HepG2 (cell line): ENCODE measurements around the gene ANKZF1. TPM values are rescaled to one million over a fixed set of nuclear protein-coding genes. Genes with fewer than 3 reads are reported as not detected.

ENCODE experiments used
- CHD2 ChIP-seq: IDR thresholded peaks from 2 replicates; pipeline ENCODE4 v1.6.1; 2011; ENCODE audit warnings: low read depth, low read length, improper control_type of control experiment
- EP300 ChIP-seq, 3 experiments: sonication (generic) in 1 of 3; formaldehyde crosslinking in 1 of 3; IDR thresholded peaks; 2 replicates each; pipeline versions ENCODE4 v1.5.1 to v1.6.1; 2011 to 2020; ENCODE audit warnings: low read depth in 2 of 3, low read length in 2 of 3, borderline replicate concordance in 1 of 3, improper control_type of control experiment in 1 of 3, mild to moderate bottlenecking in 1 of 3, missing genetic modification reagents in 1 of 3, moderate library complexity in 1 of 3
- NCOA1 ChIP-seq: sonication (generic); formaldehyde crosslinking; IDR thresholded peaks from 2 replicates; pipeline ENCODE4 v1.9.0; 2021; ENCODE audit warnings: missing genetic modification reagents
- NCOR1 ChIP-seq: fragments of 200-600 bp; sonication (generic); IDR thresholded peaks from 2 replicates; pipeline ENCODE4 v1.7.0; 2017; ENCODE audit warnings: antibody characterized with exemption, low read length, borderline replicate concordance
- NR2F2 ChIP-seq: IDR thresholded peaks from 2 replicates; pipeline ENCODE4 v1.6.1; 2012; ENCODE audit warnings: low read depth, inconsistent platforms, borderline replicate concordance
- PATZ1 ChIP-seq: sonication (generic); formaldehyde crosslinking; IDR thresholded peaks from 2 replicates; pipeline ENCODE4 v1.4.0; 2020; ENCODE audit warnings: missing genetic modification reagents
- PBX3 ChIP-seq: sonication (generic); formaldehyde crosslinking; IDR thresholded peaks from 2 replicates; pipeline ENCODE4 v1.8.1; 2023; ENCODE audit warnings: missing genetic modification reagents, inconsistent platforms, borderline replicate concordance
- YY1 ChIP-seq: IDR thresholded peaks from 2 replicates; pipeline ENCODE4 v1.6.1; 2011; ENCODE audit warnings: low read length, low read depth, moderate library complexity, mild to moderate bottlenecking; ENCODE audit not compliant: insufficient read depth, insufficient replicate concordance
- ZBTB7B ChIP-seq: sonication (generic); formaldehyde crosslinking; IDR thresholded peaks from 2 replicates; pipeline ENCODE4 v1.4.0; 2020; ENCODE audit warnings: missing genetic modification reagents
- ZMYM2 ChIP-seq: sonication (generic); formaldehyde crosslinking; IDR thresholded peaks from 2 replicates; pipeline ENCODE4 v1.8.0; 2022; ENCODE audit warnings: mild to moderate bottlenecking, missing genetic modification reagents
- ZNF232 ChIP-seq: sonication (generic); formaldehyde crosslinking; IDR thresholded peaks from 2 replicates; pipeline ENCODE4 v1.4.0; 2020; ENCODE audit warnings: missing genetic modification reagents, borderline replicate concordance
- ZNF234 ChIP-seq: sonication (generic); formaldehyde crosslinking; conservative IDR thresholded peaks from 2 replicates; pipeline ENCODE4 v1.5.1; 2020; ENCODE audit warnings: mild to moderate bottlenecking, missing genetic modification reagents
- ZNF276 ChIP-seq: sonication (generic); formaldehyde crosslinking; IDR thresholded peaks from 2 replicates; pipeline ENCODE4 v1.4.0; 2020; ENCODE audit warnings: mild to moderate bottlenecking, low read depth, missing genetic modification reagents
- ZNF660 ChIP-seq: sonication (generic); formaldehyde crosslinking; IDR thresholded peaks from 2 replicates; pipeline ENCODE4 v1.5.1; 2020; ENCODE audit warnings: mild to moderate bottlenecking, low read depth, missing genetic modification reagents, borderline replicate concordance
- ZNF724P ChIP-seq: sonication (generic); formaldehyde crosslinking; IDR thresholded peaks from 2 replicates; pipeline ENCODE4 v1.8.0; 2022; ENCODE audit warnings: missing genetic modification reagents, borderline replicate concordance
- ZNF773 ChIP-seq: sonication (generic); formaldehyde crosslinking; IDR thresholded peaks from 2 replicates; pipeline ENCODE4 v1.4.0; 2020; ENCODE audit warnings: missing genetic modification reagents, borderline replicate concordance
- ZNF782 ChIP-seq: sonication (generic); formaldehyde crosslinking; IDR thresholded peaks from 2 replicates; pipeline ENCODE4 v1.4.0; 2020; ENCODE audit warnings: missing genetic modification reagents, mild to moderate bottlenecking, borderline replicate concordance
- ZNF891 ChIP-seq: sonication (generic); formaldehyde crosslinking; IDR thresholded peaks from 2 replicates; pipeline ENCODE4 v1.5.0; 2020; ENCODE audit warnings: mild to moderate bottlenecking, missing genetic modification reagents
- ZSCAN22 ChIP-seq: sonication (generic); formaldehyde crosslinking; IDR thresholded peaks from 2 replicates; pipeline ENCODE4 v1.4.0; 2020; ENCODE audit warnings: mild to moderate bottlenecking, missing genetic modification reagents
- ZUFSP ChIP-seq: sonication (generic); formaldehyde crosslinking; IDR thresholded peaks from 2 replicates; pipeline ENCODE4 v1.9.0; 2021; ENCODE audit warnings: missing genetic modification reagents, mild to moderate bottlenecking, borderline replicate concordance
- polyA plus RNA-seq, 8 experiments: library from polyadenylated mRNA; depleted of rRNA in 3 of 8; stranded (reverse) in 7 of 8; unstranded in 1 of 8; fragments of >200 nt; fragmentation: Illumina TruSeq in 4 of 8; extraction: Trizol in 4 of 8; gene quantifications; 2 replicates each; pipeline versions ENCODE4 v1.2.1 to v1.2.3, GENCODE V29; 2011 to 2016; ENCODE audit warnings: low read depth in 4 of 8, missing spikeins in 1 of 8, mixed read lengths in 1 of 8; ENCODE audit not compliant: insufficient read depth in 1 of 8
- total RNA-seq, 5 experiments: library from RNA; depleted of rRNA; stranded (reverse); fragments of >200 nt; fragmentation: Illumina TruSeq; extraction: Trizol; gene quantifications; 2 replicates each; pipeline ENCODE4 v1.2.3, GENCODE V29; 2016; ENCODE audit warnings: low read depth in 1 of 5

ANKZF1 gene
- total and polyA plus RNA-seq, 2 of the 13 experiments (the other 11 are each of a cell fraction or from before 2014, with no cell fraction given): 25.3 to 128 TPM

GRCh38 chr2:219218732-219219701 lies 10.6 kb upstream of the ANKZF1 start, which contains the start of gene ABCB6 (continued):
- no peak for TF ChIP-seq ZUFSP (CRISPR knock-in tag)
- TF ChIP-seq ZNF234 (CRISPR knock-in tag): no peak
- TF ChIP-seq YY1: peak; percentile 65
- no peak; a peak in 1 of 4 replicates for TF ChIP-seq EP300 (IDR thresholded peaks at IDR 0.05; ENCODE audit: low read depth in 2 of 2, low read length in 2 of 2)
- TF ChIP-seq EP300 (CRISPR knock-in tag; IDR thresholded peaks at IDR 0.05; ENCODE audit: borderline replicate concordance): peak; percentile 32; the same call in 1 of the 2 replicates
- no peak; the same call in 1 of the 2 replicates for TF ChIP-seq NR2F2
- TF ChIP-seq PATZ1: peak; percentile 92
- TF ChIP-seq ZNF782 (CRISPR knock-in tag): peak; percentile 69
- peak; percentile 69; the same call in 1 of the 2 replicates for TF ChIP-seq ZNF773
- no peak for TF ChIP-seq ZNF660 (CRISPR knock-in tag)
- peak; percentile 81; the same call in 1 of the 2 replicates for TF ChIP-seq ZNF276
- no peak; the same call in 1 of the 2 replicates for TF ChIP-seq ZSCAN22
- no peak for TF ChIP-seq CHD2
- TF ChIP-seq ZNF232 (CRISPR knock-in tag): peak; percentile 70; the same call in 1 of the 2 replicates
- TF ChIP-seq PBX3 (CRISPR knock-in tag): no peak; the same call in 1 of the 2 replicates
- TF ChIP-seq ZNF891 (CRISPR knock-in tag): peak; percentile 87; the same call in 1 of the 2 replicates
- TF ChIP-seq NCOR1: peak; percentile 41; the same call in 1 of the 2 replicates
- TF ChIP-seq NCOA1 (CRISPR knock-in tag): peak; percentile 99
- peak; percentile 93 for TF ChIP-seq ZNF724P (CRISPR knock-in tag)
- peak; percentile 59; the same call in 1 of the 2 replicates for TF ChIP-seq ZMYM2 (CRISPR knock-in tag)
- TF ChIP-seq ZBTB7B (CRISPR knock-in tag): peak; percentile 80; the same call in 1 of the 2 replicates
